MG63 (cell line): ENCODE results near the gene IGFBP7. TPM values are rescaled to one million over a fixed set of nuclear protein-coding genes. Genes with fewer than 3 reads are reported as not detected.

ENCODE experiments used
- DNase-seq: peaks from one replicate; pipeline ENCODE4 v3.0.0-alpha.2; 2020
- H3K27me3 ChIP-seq: fragments of 250-450 bp; sonication (Bioruptor Pico); 2 replicates; pipeline ENCODE4 v1.5.1; 2020; ENCODE audit warnings: mild to moderate bottlenecking, moderate library complexity
- H3K36me3 ChIP-seq: fragments of 250-450 bp; sonication (Bioruptor Pico); 2 replicates; pipeline ENCODE4 v1.5.1; 2020; ENCODE audit warnings: mild to moderate bottlenecking, moderate library complexity
- H3K4me3 ChIP-seq: fragments of 250-450 bp; sonication (Bioruptor Pico); 2 replicates; pipeline ENCODE4 v1.5.1; 2020; ENCODE audit warnings: mild to moderate bottlenecking, moderate library complexity
- H3K9me3 ChIP-seq: fragments of 250-450 bp; sonication (Bioruptor Pico); 2 replicates; pipeline ENCODE4 v1.5.1; 2020; ENCODE audit warnings: mild to moderate bottlenecking, moderate library complexity
- total RNA-seq: library from RNA; depleted of rRNA; stranded (reverse); fragments of >200 nt; shearing (Covaris generic); gene quantifications from 2 replicates; pipeline ENCODE4 v1.2.3, GENCODE V29; 2014; ENCODE audit warnings: low replicate concordance

IGFBP7 gene
- total RNA-seq, 1 experiment from 2014 or later: 410 TPM

- H3K27me3 ChIP-seq: no peaks in the 10 kb centered on the region
- H3K9me3 ChIP-seq: no peaks in the 10 kb centered on the region
- no peak overlapping the region for H3K4me3 ChIP-seq
- no peak for DNase-seq
- no peaks in the 10 kb centered on the region; the same call in 1 of the 2 replicates for H3K36me3 ChIP-seq
Observed at GRCh38 chr4:57086031-57086723, 24.0 kb downstream of the IGFBP7 start.

- H3K27me3 ChIP-seq: no peaks in the 10 kb centered on the region
- H3K36me3 ChIP-seq: peaks cover 2% of the 10 kb centered on the region; the same call in 1 of the 2 replicates
- no peaks in the 10 kb centered on the region for H3K9me3 ChIP-seq
- H3K4me3 ChIP-seq: no peak overlapping the region
- no peak for DNase-seq
Observed at GRCh38 chr4:57085278-57085677, 24.9 kb downstream of the IGFBP7 start.

- Histone ChIP-seq H3K9me3 (no peaks in the 10 kb centered on the region), H3K27me3 (no peaks in the 10 kb centered on the region), H3K36me3 (peaks cover 2% of the 10 kb centered on the region; the same call in 1 of the 2 replicates), H3K4me3 (no peak overlapping the region)
- no peak for DNase-seq
Observed at GRCh38 chr4:57084360-57084759, 25.8 kb downstream of the IGFBP7 start.

- Histone ChIP-seq H3K4me3 (no peak overlapping the region), H3K9me3 (no peaks in the 10 kb centered on the region), H3K36me3 (peaks cover 2% of the 10 kb centered on the region; the same call in 1 of the 2 replicates), H3K27me3 (no peaks in the 10 kb centered on the region)
- DNase-seq: no peak
Observed at GRCh38 chr4:57083090-57083489, 27.1 kb downstream of the IGFBP7 start.

- Histone ChIP-seq H3K36me3 (peaks cover 5% of the 10 kb centered on the region; the same call in 1 of the 2 replicates), H3K9me3 (no peaks in the 10 kb centered on the region), H3K27me3 (no peaks in the 10 kb centered on the region), H3K4me3 (no peak overlapping the region)
- no peak for DNase-seq
Observed at GRCh38 chr4:57081651-57082621, 28.2 kb downstream of the IGFBP7 start.

- DNase-seq: peak; percentile 70
- H3K4me3 ChIP-seq: no peak overlapping the region
- H3K36me3 ChIP-seq: peaks cover 5% of the 10 kb centered on the region; the same call in 1 of the 2 replicates
- no peaks in the 10 kb centered on the region for H3K9me3 ChIP-seq
- H3K27me3 ChIP-seq: no peaks in the 10 kb centered on the region
Observed at GRCh38 chr4:57080781-57081650, 29.2 kb downstream of the IGFBP7 start.

GRCh38 chr4:57078685-57079521 is 31.3 kb downstream of the IGFBP7 start:
- H3K36me3 ChIP-seq: peaks cover 5% of the 10 kb centered on the region; the same call in 1 of the 2 replicates
- no peak overlapping the region for H3K4me3 ChIP-seq
- H3K9me3 ChIP-seq: no peaks in the 10 kb centered on the region
- H3K27me3 ChIP-seq: no peaks in the 10 kb centered on the region
- DNase-seq: peak; percentile 27

- DNase-seq: peak; percentile 38
- Histone ChIP-seq H3K9me3 (no peaks in the 10 kb centered on the region), H3K4me3 (no peak overlapping the region), H3K36me3 (peaks cover 5% of the 10 kb centered on the region; the same call in 1 of the 2 replicates), H3K27me3 (no peaks in the 10 kb centered on the region)
Observed at GRCh38 chr4:57077550-57078343, 32.4 kb downstream of the IGFBP7 start.

GRCh38 chr4:57076646-57077045 is 33.5 kb downstream of the IGFBP7 start:
- Histone ChIP-seq H3K4me3 (no peak overlapping the region), H3K9me3 (no peaks in the 10 kb centered on the region)
- DNase-seq: no peak

GRCh38 chr4:57075367-57075766 is 34.8 kb downstream of the IGFBP7 start:
- H3K36me3 ChIP-seq: peaks cover 2% of the 10 kb centered on the region; the same call in 1 of the 2 replicates
- H3K4me3 ChIP-seq: no peak overlapping the region
- H3K27me3 ChIP-seq: no peaks in the 10 kb centered on the region
- H3K9me3 ChIP-seq: no peaks in the 10 kb centered on the region
- no peak for DNase-seq

More at GRCh38 chr4:57076646-57077045, 33.5 kb downstream of the IGFBP7 start:
- H3K36me3 ChIP-seq: peaks cover 5% of the 10 kb centered on the region; the same call in 1 of the 2 replicates
- no peaks in the 10 kb centered on the region for H3K27me3 ChIP-seq

GRCh38 chr4:57074744-57075143 is 35.4 kb downstream of the IGFBP7 start:
- H3K4me3 ChIP-seq: no peak overlapping the region
- H3K36me3 ChIP-seq: peaks cover 2% of the 10 kb centered on the region; the same call in 1 of the 2 replicates
- H3K9me3 ChIP-seq: no peaks in the 10 kb centered on the region
- H3K27me3 ChIP-seq: no peaks in the 10 kb centered on the region
- peak; percentile 72 for DNase-seq

GRCh38 chr4:57073559-57073958 is 36.6 kb downstream of the IGFBP7 start:
- no peak overlapping the region for H3K4me3 ChIP-seq
- H3K9me3 ChIP-seq: no peaks in the 10 kb centered on the region
- no peaks in the 10 kb centered on the region for H3K27me3 ChIP-seq
- peaks cover 2% of the 10 kb centered on the region; the same call in 1 of the 2 replicates for H3K36me3 ChIP-seq
- DNase-seq: no peak

GRCh38 chr4:57071326-57071725 is 38.9 kb downstream of the IGFBP7 start:
- Histone ChIP-seq H3K36me3 (0 out of 2 replicates have a peak, but pooled peaks cover 4% of the 10 kb centered on the region), H3K9me3 (no peaks in the 10 kb centered on the region)
- no peak for DNase-seq

GRCh38 chr4:57070461-57070860 is 39.7 kb downstream of the IGFBP7 start:
- H3K27me3 ChIP-seq: no peaks in the 10 kb centered on the region
- H3K36me3 ChIP-seq: 0 out of 2 replicates have a peak, but pooled peaks cover 4% of the 10 kb centered on the region
- H3K4me3 ChIP-seq: no peak overlapping the region
- DNase-seq: no peak
- H3K9me3 ChIP-seq: no peaks in the 10 kb centered on the region

More at GRCh38 chr4:57071326-57071725, 38.9 kb downstream of the IGFBP7 start:
- no peaks in the 10 kb centered on the region for H3K27me3 ChIP-seq
- no peak overlapping the region for H3K4me3 ChIP-seq
